HEK293 (cell line): ENCODE results near the gene PLA2G4C.
A peak's percentile ranks its signal among the peaks of the same experiment; 100 is the strongest.

ENCODE experiments used
- CTCF ChIA-PET: fragments of 350-600 bp; formaldehyde crosslinking; extraction: SDS; loops from one replicate; lab custom pipeline; 2021; ENCODE audit warnings: antibody characterized with exemption; lab: Yijun Ruan, JAX
- POLR2A ChIA-PET: fragments of 300-600 bp; formaldehyde crosslinking; extraction: SDS; loops from one replicate; lab custom pipeline; 2020; ENCODE audit warnings: antibody characterized with exemption, inconsistent platforms; lab: Yijun Ruan, JAX
- H3K27ac ChIP-seq: fragments of 200-500 bp; sonication (Bioruptor generic); 2 replicates; pipeline ENCODE4 v1.5.1; 2014; ENCODE audit warnings: low read depth, low read length, control low read depth, inconsistent platforms; ENCODE audit errors: extremely low read depth
- H3K36me3 ChIP-seq, 2 experiments: fragments of 200-500 bp in 1 of 2; sonication (Bioruptor generic) in 1 of 2; 1 replicate in 1 of 2; 2 replicates in 1 of 2; pipeline ENCODE4 v1.5.1; 2014 to 2017; ENCODE audit warnings: inconsistent platforms in 2 of 2, low read length in 2 of 2; ENCODE audit not compliant: control insufficient read depth in 2 of 2, insufficient read depth in 1 of 2
- H3K4me1 ChIP-seq: fragments of 200-500 bp; sonication (Bioruptor generic); 2 replicates; pipeline ENCODE4 v1.5.1; 2014; ENCODE audit warnings: mild to moderate bottlenecking, low read length, inconsistent platforms; ENCODE audit not compliant: control insufficient read depth, insufficient read depth
- H3K4me3 ChIP-seq: 2 replicates; pipeline ENCODE4 v1.5.1; 2011; ENCODE audit warnings: low read depth, mild to moderate bottlenecking, control low read depth, low read length, moderate library complexity
- H3K9me3 ChIP-seq: fragments of 200-500 bp; sonication (Bioruptor generic); 2 replicates; pipeline ENCODE4 v1.5.1; 2014; ENCODE audit warnings: low read depth, low read length, inconsistent platforms; ENCODE audit not compliant: control insufficient read depth, insufficient read depth
- HOXA7 ChIP-seq: sonication (generic); formaldehyde crosslinking; IDR thresholded peaks from 2 replicates; pipeline ENCODE4 v1.8.1; 2022; ENCODE audit warnings: missing genetic modification reagents, borderline replicate concordance
- KLF7 ChIP-seq: fragments of 450-650 bp; formaldehyde crosslinking; IDR thresholded peaks from 2 replicates; pipeline ENCODE4 v1.5.1; 2016; ENCODE audit warnings: missing biosample characterization, missing genetic modification characterization, borderline replicate concordance
- SCRT2 ChIP-seq: fragments of 450-650 bp; formaldehyde crosslinking; IDR thresholded peaks from 2 replicates; pipeline ENCODE4 v1.5.1; 2016; ENCODE audit warnings: missing biosample characterization, missing genetic modification characterization
- TCF7L2 ChIP-seq: IDR thresholded peaks from 2 replicates; pipeline ENCODE4 v1.6.1; 2011; ENCODE audit warnings: low read depth, mild to moderate bottlenecking, inconsistent platforms, low read length, moderate library complexity, borderline replicate concordance
- TRIM28 ChIP-seq: IDR thresholded peaks from 2 replicates; pipeline ENCODE4 v1.6.1; 2011; ENCODE audit warnings: low read length, control low read depth, borderline replicate concordance
- ZBTB17 ChIP-seq: fragments of 450-650 bp; formaldehyde crosslinking; IDR thresholded peaks from 2 replicates; pipeline ENCODE4 v1.5.1; 2016; ENCODE audit warnings: missing biosample characterization, missing genetic modification characterization
- ZNF174 ChIP-seq: fragments of 450-650 bp; formaldehyde crosslinking; IDR thresholded peaks from 2 replicates; pipeline ENCODE4 v1.5.0; 2017; ENCODE audit warnings: missing biosample characterization, mild to moderate bottlenecking, missing genetic modification characterization
- ZNF221 ChIP-seq: fragments of 450-650 bp; formaldehyde crosslinking; IDR thresholded peaks from 2 replicates; pipeline ENCODE4 v1.5.1; 2017; ENCODE audit warnings: missing biosample characterization, missing genetic modification characterization, borderline replicate concordance
- ZNF23 ChIP-seq: fragments of 450-650 bp; formaldehyde crosslinking; IDR thresholded peaks from 2 replicates; pipeline ENCODE4 v1.5.1; 2016; ENCODE audit warnings: missing biosample characterization, missing genetic modification characterization, borderline replicate concordance
- ZNF280D ChIP-seq: fragments of 450-650 bp; formaldehyde crosslinking; IDR thresholded peaks from 2 replicates; pipeline ENCODE4 v1.5.1; 2016; ENCODE audit warnings: missing biosample characterization, missing genetic modification characterization
- ZNF394 ChIP-seq: fragments of 450-650 bp; formaldehyde crosslinking; IDR thresholded peaks from 2 replicates; pipeline ENCODE4 v1.5.1; 2016; ENCODE audit warnings: missing biosample characterization, missing genetic modification characterization, mild to moderate bottlenecking, moderate library complexity, borderline replicate concordance
- ZNF398 ChIP-seq: fragments of 450-650 bp; formaldehyde crosslinking; IDR thresholded peaks from 2 replicates; pipeline ENCODE4 v1.5.1; 2017; ENCODE audit warnings: missing biosample characterization, missing genetic modification characterization
- ZNF426 ChIP-seq: fragments of 450-650 bp; formaldehyde crosslinking; IDR thresholded peaks from 2 replicates; pipeline ENCODE4 v1.5.1; 2017; ENCODE audit warnings: missing biosample characterization, missing genetic modification characterization, mild to moderate bottlenecking, inconsistent platforms, moderate library complexity
- ZNF501 ChIP-seq: fragments of 450-650 bp; formaldehyde crosslinking; IDR thresholded peaks from 2 replicates; pipeline ENCODE4 v1.5.1; 2016; ENCODE audit warnings: missing biosample characterization, missing genetic modification characterization
- ZNF518A ChIP-seq: fragments of 450-650 bp; formaldehyde crosslinking; conservative IDR thresholded peaks from 2 replicates; pipeline ENCODE4 v1.5.1; 2016; ENCODE audit warnings: low read depth, missing biosample characterization, missing genetic modification characterization
- ZNF558 ChIP-seq: fragments of 450-650 bp; formaldehyde crosslinking; IDR thresholded peaks from 2 replicates; pipeline ENCODE4 v1.5.1; 2016; ENCODE audit warnings: missing biosample characterization, missing genetic modification characterization
- ZNF623 ChIP-seq: fragments of 450-650 bp; formaldehyde crosslinking; IDR thresholded peaks from 2 replicates; pipeline ENCODE4 v1.5.1; 2016; ENCODE audit warnings: missing biosample characterization, missing genetic modification characterization
- ZNF629 ChIP-seq: fragments of 450-650 bp; formaldehyde crosslinking; IDR thresholded peaks from 2 replicates; pipeline ENCODE4 v1.5.1; 2017; ENCODE audit warnings: missing biosample characterization, missing genetic modification characterization
- ZNF645 ChIP-seq: fragments of 450-650 bp; formaldehyde crosslinking; IDR thresholded peaks from 2 replicates; pipeline ENCODE4; 2016; ENCODE audit warnings: missing biosample characterization, missing genetic modification characterization
- ZNF701 ChIP-seq: fragments of 450-650 bp; formaldehyde crosslinking; IDR thresholded peaks from 2 replicates; pipeline ENCODE4 v1.5.1; 2016; ENCODE audit warnings: missing biosample characterization, missing genetic modification characterization

The PLA2G4C gene

GRCh38 chr19:48110350-48110966, at the start of gene PLA2G4C:
PLA2G4C (minus strand) TSS chr19:48110817; CDS start chr19:48106529, 4,288 bp downstream.
- Histone ChIP-seq H3K36me3 (peaks cover 3 to 8% of the 10 kb centered on the region in 2 experiments; a peak in 2 of 3 replicates), H3K27ac (peak within 1 kb of the TSS; percentile 80), H3K4me3 (peak within 1 kb of the TSS; percentile 57), H3K4me1 (0 out of 2 replicates have a peak, but pooled peaks cover 6% of the 10 kb centered on the region), H3K9me3 (no peaks in the 10 kb centered on the region)
- ChIA-PET CTCF (interaction anchor here (0.6 to 13.5 kb wide), 12 partner anchors 8 to 1321 kb away, joined by 3 to 276 read pairs (median 4); partner anchors contain the start of gene ELSPBP1), POLR2A (interaction anchor here (0.5 to 2.8 kb wide), 12 partner anchors 10 to 719 kb away, joined by 3 to 20 read pairs (median 5); partner anchors contain the start of genes CARD8, LIG1 and ZSWIM9)
- no peak for TF ChIP-seq ZNF426 (tag by site-specific recombination)
- TF ChIP-seq ZNF558 (tag by site-specific recombination): no peak
- peak; percentile 81 for TF ChIP-seq ZBTB17 (tag by site-specific recombination)
- TF ChIP-seq ZNF221: no peak
- peak; percentile 61; the same call in 1 of the 2 replicates for TF ChIP-seq ZNF394 (tag by site-specific recombination)
- no peak; the same call in 1 of the 2 replicates for TF ChIP-seq ZNF501 (tag by site-specific recombination)
- TF ChIP-seq HOXA7 (CRISPR knock-in tag): no peak
- no peak for TF ChIP-seq SCRT2 (tag by site-specific recombination)
- no peak for TF ChIP-seq TRIM28
- no peak for TF ChIP-seq ZNF623 (tag by site-specific recombination)
- TF ChIP-seq ZNF701 (tag by site-specific recombination): no peak
- TF ChIP-seq KLF7 (tag by site-specific recombination): no peak
- TF ChIP-seq ZNF174 (tag by site-specific recombination): no peak
- peak; percentile 83 for TF ChIP-seq ZNF629 (tag by site-specific recombination)
- no peak for TF ChIP-seq ZNF645
- TF ChIP-seq TCF7L2: no peak
- TF ChIP-seq ZNF23 (tag by site-specific recombination): no peak
- peak; percentile 41 for TF ChIP-seq ZNF518A
- TF ChIP-seq ZNF398 (tag by site-specific recombination): no peak
- TF ChIP-seq ZNF280D: no peak
